H1 (cell line): ENCODE data around the gene GATB. TPM values are rescaled to one million over a fixed set of nuclear protein-coding genes. Genes with fewer than 3 reads are reported as not detected.

Experiments
- MAX ChIP-seq: IDR thresholded peaks from 2 replicates; pipeline ENCODE4 v1.6.1; 2012; ENCODE audit warnings: inconsistent platforms
- polyA plus RNA-seq, 7 experiments: library from polyadenylated mRNA; depleted of rRNA in 3 of 7; stranded (reverse) in 5 of 7; unstranded in 2 of 7; fragments of >200 nt in 5 of 7; fragments of 200-250 nt in 2 of 7; gene quantifications; 1 replicate in 5 of 7; 2 replicates in 1 of 7; 4 replicates in 1 of 7; pipeline versions ENCODE4 v1.2.1 to v1.2.3, GENCODE V29; 2011 to 2013; ENCODE audit warnings: missing spikeins in 2 of 7, mixed read lengths in 2 of 7
- total RNA-seq: library from RNA; stranded (reverse); fragmentation: NEBNext Ultra II Directional; extraction: Animal tissue kit (Norgen Biotek cat#: 25700); gene quantifications from 2 replicates; pipeline ENCODE4 v1.2.1, GENCODE V29; 2021

GATB gene
- total and polyA plus RNA-seq, 2 of the 8 experiments (the other 6 are each of a cell fraction or from before 2014, with no cell fraction given) = 15.3 to 18.0 TPM

GRCh38 chr4:151670843-151671242 lies 90.0 kb downstream of the GATB start (continued):
- TF ChIP-seq MAX = no peak
